IMR-90 (cell line): ENCODE results near the gene POLR3K. TPM values are rescaled to one million over a fixed set of nuclear protein-coding genes. Genes with fewer than 3 reads are reported as not detected.

Experiments
- ATAC-seq: fragments of 200-7000 bp; cut with Tn5 transposase; 2 replicates; pipeline ENCODE4 v1.9.1; 2020; ENCODE audit warnings: low read depth, mild to moderate bottlenecking, moderate library complexity
- BruUV-seq: library from RNA; stranded (reverse); fragments of 400-500 nt; replicated peaks from 2 replicates; lab custom pipeline; 2021; lab: Mats Ljungman, UMichigan
- CTCF ChIA-PET: fragments of 300-600 bp; formaldehyde crosslinking; extraction: SDS; loops from one replicate; lab custom pipeline; 2021; ENCODE audit warnings: antibody characterized with exemption; lab: Yijun Ruan, JAX
- POLR2A ChIA-PET: fragments of 300-600 bp; sonication (Branson Sonifier 250); formaldehyde crosslinking; loops from one replicate; lab custom pipeline; 2022; ENCODE audit warnings: antibody characterized with exemption; ENCODE audit not compliant: unreplicated experiment; lab: Charles Lee
- DNase-seq: peaks from one replicate; pipeline ENCODE4 v3.0.0; 2013
- H2AFZ ChIP-seq: replicated peaks from 2 replicates; pipeline ENCODE3; 2013; ENCODE audit warnings: low read length, mild to moderate bottlenecking; ENCODE audit not compliant: poor library complexity
- H2AK5ac ChIP-seq: 2 replicates; pipeline ENCODE4 v1.6.1; 2013; ENCODE audit warnings: low read depth, low read length, inconsistent platforms
- H2AK9ac ChIP-seq: replicated peaks from 2 replicates; pipeline ENCODE3; 2013; ENCODE audit warnings: mild to moderate bottlenecking, low read depth, low read length, moderate library complexity; ENCODE audit not compliant: poor library complexity
- H2BK120ac ChIP-seq: 2 replicates; pipeline ENCODE4 v1.6.1; 2013; ENCODE audit warnings: low read depth, low read length, inconsistent platforms
- H2BK15ac ChIP-seq: 3 replicates; pipeline ENCODE4 v1.6.1; 2013; ENCODE audit warnings: low read depth, low read length, inconsistent platforms
- H2BK20ac ChIP-seq: 2 replicates; pipeline ENCODE4 v1.6.1; 2013; ENCODE audit warnings: low read depth, mild to moderate bottlenecking, inconsistent platforms, low read length, moderate library complexity
- H2BK5ac ChIP-seq: 2 replicates; pipeline ENCODE4 v1.6.1; 2013; ENCODE audit warnings: mild to moderate bottlenecking, low read depth, low read length, inconsistent platforms; ENCODE audit not compliant: poor library complexity, severe bottlenecking
- H3K14ac ChIP-seq: replicated peaks from 2 replicates; pipeline ENCODE4 v1.6.1; 2013; ENCODE audit warnings: low read depth, low read length, inconsistent platforms
- H3K18ac ChIP-seq: 2 replicates; pipeline ENCODE4 v1.6.1; 2013; ENCODE audit warnings: low read depth, low read length, control low read depth
- H3K23ac ChIP-seq: 2 replicates; pipeline ENCODE4 v1.6.1; 2013; ENCODE audit warnings: low read depth, low read length, inconsistent platforms
- H3K27ac ChIP-seq: 2 replicates; pipeline ENCODE4 v1.5.1; 2013; ENCODE audit warnings: mild to moderate bottlenecking, control low read depth, low read length; ENCODE audit not compliant: insufficient read depth
- H3K27me3 ChIP-seq: 2 replicates; pipeline ENCODE4 v1.6.1; 2013; ENCODE audit warnings: low read length; ENCODE audit not compliant: control insufficient read depth, insufficient read depth
- H3K36me3 ChIP-seq: 2 replicates; pipeline ENCODE4 v1.6.1; 2013; ENCODE audit warnings: low read length, mixed read lengths; ENCODE audit not compliant: control insufficient read depth, insufficient read depth
- H3K4ac ChIP-seq: 2 replicates; pipeline ENCODE4 v1.6.1; 2013; ENCODE audit warnings: low read depth, low read length, inconsistent platforms
- H3K4me1 ChIP-seq: 2 replicates; pipeline ENCODE4 v1.6.1; 2013; ENCODE audit warnings: low read length, mixed read lengths; ENCODE audit not compliant: control insufficient read depth, insufficient read depth
- H3K4me2 ChIP-seq: 2 replicates; pipeline ENCODE4 v1.6.1; 2013; ENCODE audit warnings: low read depth, mild to moderate bottlenecking, control low read depth, low read length, moderate library complexity
- H3K4me3 ChIP-seq: 2 replicates; pipeline ENCODE4 v1.5.1; 2013; ENCODE audit warnings: low read depth, mild to moderate bottlenecking, control low read depth, low read length, moderate library complexity; ENCODE audit not compliant: insufficient read depth
- H3K56ac ChIP-seq: 2 replicates; pipeline ENCODE4 v1.6.1; 2013; ENCODE audit warnings: low read length, inconsistent platforms; ENCODE audit not compliant: insufficient read depth; ENCODE audit errors: extremely low read depth
- H3K79me1 ChIP-seq, 2 experiments: 2 replicates each; pipeline ENCODE4 v1.6.1; 2013; ENCODE audit warnings: low read length in 2 of 2, inconsistent platforms in 1 of 2, low read depth in 1 of 2
- H3K9ac ChIP-seq: 2 replicates; pipeline ENCODE4 v1.6.1; 2013; ENCODE audit warnings: low read depth, low read length, control low read depth
- H3K9me1 ChIP-seq: 2 replicates; pipeline ENCODE4 v1.6.1; 2013; ENCODE audit warnings: low read length, inconsistent platforms; ENCODE audit not compliant: insufficient read depth
- H3K9me3 ChIP-seq: 2 replicates; pipeline ENCODE4 v1.6.1; 2013; ENCODE audit warnings: low read length; ENCODE audit not compliant: control insufficient read depth, insufficient read depth
- H4K20me1 ChIP-seq: 2 replicates; pipeline ENCODE4 v1.6.1; 2013; ENCODE audit warnings: low read length, inconsistent platforms; ENCODE audit not compliant: insufficient read depth
- H4K5ac ChIP-seq: 2 replicates; pipeline ENCODE4 v1.6.1; 2013; ENCODE audit warnings: mild to moderate bottlenecking, low read depth, low read length, control low read depth
- H4K8ac ChIP-seq, 2 experiments: 2 replicates each; pipeline ENCODE4 v1.6.1; 2013; ENCODE audit warnings: low read depth in 2 of 2, low read length in 2 of 2, control low read depth in 1 of 2, inconsistent platforms in 1 of 2
- H4K91ac ChIP-seq: 2 replicates; pipeline ENCODE4 v1.6.1; 2013; ENCODE audit warnings: low read depth, low read length, inconsistent platforms; ENCODE audit not compliant: insufficient read depth
- CTCF ChIP-seq: conservative IDR thresholded peaks from 2 replicates; pipeline ENCODE4 v1.5.1; 2012; ENCODE audit warnings: mild to moderate bottlenecking, low read depth, low read length, improper control_type of control experiment
- MAFK ChIP-seq: IDR thresholded peaks from 2 replicates; pipeline ENCODE4 v1.6.1; 2012; ENCODE audit warnings: low read depth, low read length, improper control_type of control experiment
- MAZ ChIP-seq: IDR thresholded peaks from 2 replicates; pipeline ENCODE4 v1.6.1; 2012; ENCODE audit warnings: low read depth, mild to moderate bottlenecking, low read length, improper control_type of control experiment, moderate library complexity, borderline replicate concordance
- MXI1 ChIP-seq: IDR thresholded peaks from 2 replicates; pipeline ENCODE4 v1.6.1; 2012; ENCODE audit warnings: low read depth, mild to moderate bottlenecking, low read length, moderate library complexity, borderline replicate concordance
- POLR2A ChIP-seq: IDR thresholded peaks from 2 replicates; pipeline ENCODE4 v1.6.1; 2012; ENCODE audit warnings: mild to moderate bottlenecking, low read depth, low read length
- RCOR1 ChIP-seq: IDR thresholded peaks from 2 replicates; pipeline ENCODE4 v1.6.1; 2012; ENCODE audit warnings: mild to moderate bottlenecking, low read length, improper control_type of control experiment; ENCODE audit not compliant: insufficient replicate concordance
- USF2 ChIP-seq: fragments of 150-350 bp; IDR thresholded peaks from 2 replicates; pipeline ENCODE4 v1.6.1; 2017; ENCODE audit warnings: mild to moderate bottlenecking, antibody characterized with exemption, low read length, low read depth
- WGBS, 2 experiments: methylation state at CpG; one replicate each; pipeline versions ENCODE4 v1.1.5 to v1.1.7; 2013; ENCODE audit warnings: missing lambda C conversion rate in 2 of 2; ENCODE audit not compliant: insufficient read length in 1 of 2; ENCODE audit errors: extremely low coverage in 2 of 2; 5-methylcytosine and 5-hydroxymethylcytosine counted together
- dilution Hi-C: fragments of 300-500 bp; cut with HindIII; formaldehyde crosslinking; loops from one replicate; pipeline ENCODE4 v1.14.3; 2018; ENCODE audit warnings: low sequenced_read_pairs; ENCODE audit not compliant: unreplicated experiment
- in situ Hi-C: fragments of 300-500 bp; cut with MboI; formaldehyde crosslinking; loops from 3 replicates; pipeline ENCODE4 v1.14.3; 2019; ENCODE audit warnings: low sequenced_read_pairs, inconsistent platforms, mixed read lengths
- intact Hi-C: fragments of 100-400 bp; cut with micrococcal nuclease; formaldehyde crosslinking; loops from 2 replicates; pipeline ENCODE4 v1.10.0; 2022
- polyA plus RNA-seq, 3 experiments: library from polyadenylated mRNA; depleted of rRNA; stranded (reverse); fragments of >200 nt; gene quantifications; 2 replicates each; pipeline ENCODE4 v1.2.3, GENCODE V29; 2012; ENCODE audit warnings: low replicate concordance in 1 of 3
- total RNA-seq: library from RNA; depleted of rRNA; stranded (reverse); fragments of >200 nt; gene quantifications from 2 replicates; pipeline ENCODE4 v1.2.3, GENCODE V29; 2012
- TF ChIP-seq, protein P1 (sequence below): fragments of 150-350 bp; IDR thresholded peaks from 2 replicates; pipeline ENCODE4 v1.6.1; 2016; ENCODE audit warnings: low read depth, mild to moderate bottlenecking, low read length, moderate library complexity, borderline replicate concordance

Gene POLR3K
- total and polyA plus RNA-seq, 2 of the 4 experiments (the other 2 are of a cell fraction) = 9.0 to 39.5 TPM

DNA sequence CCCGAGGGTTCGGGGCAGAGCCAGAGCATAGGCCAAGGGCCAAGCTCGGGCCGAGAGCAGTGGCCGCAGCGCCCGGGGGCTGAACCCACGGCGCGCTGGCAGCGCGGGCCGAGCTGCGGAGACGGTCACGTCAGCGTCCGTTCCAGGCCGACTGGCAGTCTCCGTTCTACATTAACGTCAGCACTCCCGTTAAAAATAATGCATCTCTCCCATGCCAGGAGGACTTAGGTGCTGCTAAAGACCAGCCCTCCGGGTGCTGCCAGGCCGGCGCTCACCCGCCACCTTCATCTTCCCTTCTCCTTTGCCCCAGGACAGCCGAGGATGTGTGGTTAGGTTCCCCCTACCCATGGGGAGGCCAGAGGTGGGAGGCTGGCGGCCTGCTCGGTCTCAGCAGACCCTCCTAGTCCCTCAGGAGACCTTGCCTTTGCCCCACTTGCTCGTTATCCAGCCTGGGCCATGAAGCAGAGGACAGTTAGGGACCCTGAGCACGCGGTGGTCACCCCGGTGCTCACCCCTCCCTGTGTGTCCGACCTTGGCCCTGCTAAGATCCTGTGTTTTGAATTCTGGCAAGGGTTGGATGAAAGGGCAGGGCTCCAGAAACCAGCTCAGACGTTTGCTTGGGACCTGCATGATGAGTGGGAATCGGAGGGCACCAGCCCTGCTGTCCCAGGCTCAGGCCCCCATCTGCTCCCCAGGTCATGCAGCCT lies 25.2 kb upstream of the POLR3K start (continued):
- TF ChIP-seq RCOR1 (no peak), MAFK (no peak)

GRCh38 chr16:77807-78443 lies 24.5 kb upstream of the POLR3K start, which contains the start of gene MPG:
TSS of gene MPG (plus strand) at chr16:78225. CDS start at chr16:78310, 85 bp downstream.
- Histone ChIP-seq H4K20me1 (peaks cover 11% of the 10 kb centered on the region), H2BK15ac (peak within 1 kb of the TSS; percentile 42; the same call in 1 of the 3 replicates), H3K9me1 (peaks cover 14% of the 10 kb centered on the region), H3K4me3 (peak within 1 kb of the TSS; percentile 85), H2AK5ac (peak within 1 kb of the TSS; percentile 97), H3K56ac (peak within 1 kb of the TSS; percentile 62), H4K91ac (peak within 1 kb of the TSS; percentile 93), H3K79me1 (peaks cover 5 to 38% of the 10 kb centered on the region in 2 experiments), H3K9me3 (no peaks in the 10 kb centered on the region), H3K36me3 (peaks cover 20% of the 10 kb centered on the region), H4K5ac (peak within 1 kb of the TSS; percentile 86), H3K23ac (peak within 1 kb of the TSS; percentile 80), H2AFZ (peak within 1 kb of the TSS; percentile 82), H2BK20ac (peak within 1 kb of the TSS; percentile 55; the same call in 1 of the 2 replicates), H2AK9ac (peak within 1 kb of the TSS; percentile 98), H3K18ac (peak within 1 kb of the TSS; percentile 31), H3K14ac (peak within 1 kb of the TSS; percentile 85), H3K27me3 (no peaks in the 10 kb centered on the region), H3K9ac (peak within 1 kb of the TSS; percentile 93), H3K4ac (peak within 1 kb of the TSS; percentile 93), H3K4me2 (peak within 1 kb of the TSS; percentile 98), H3K27ac (peak within 1 kb of the TSS; percentile 98), H3K4me1 (peaks cover 39% of the 10 kb centered on the region), H4K8ac (peak within 1 kb of the TSS; percentile 92 to 95), H2BK120ac (peak within 1 kb of the TSS; percentile 72), H2BK5ac (peak within 1 kb of the TSS; percentile 94)
- CTCF ChIA-PET = no interaction called here
- in situ Hi-C loops = no loop called here
- 1% methylated on average over 60 of the region's 83 CpGs; no CpG with 5 or more reads in 1 of the 2 experiments for WGBS, 2 experiments
- ATAC-seq (peak; percentile 63), DNase-seq (peak; percentile 72)
- intact Hi-C loops = no loop called here
- TF ChIP-seq USF2 = peak; percentile 78
- TF ChIP-seq CTCF = no peak
- TF ChIP-seq MAZ = peak; percentile 91; the same call in 1 of the 2 replicates
- TF ChIP-seq MXI1 = peak; percentile 75; the same call in 1 of the 2 replicates
- TF ChIP-seq, protein P1, sequence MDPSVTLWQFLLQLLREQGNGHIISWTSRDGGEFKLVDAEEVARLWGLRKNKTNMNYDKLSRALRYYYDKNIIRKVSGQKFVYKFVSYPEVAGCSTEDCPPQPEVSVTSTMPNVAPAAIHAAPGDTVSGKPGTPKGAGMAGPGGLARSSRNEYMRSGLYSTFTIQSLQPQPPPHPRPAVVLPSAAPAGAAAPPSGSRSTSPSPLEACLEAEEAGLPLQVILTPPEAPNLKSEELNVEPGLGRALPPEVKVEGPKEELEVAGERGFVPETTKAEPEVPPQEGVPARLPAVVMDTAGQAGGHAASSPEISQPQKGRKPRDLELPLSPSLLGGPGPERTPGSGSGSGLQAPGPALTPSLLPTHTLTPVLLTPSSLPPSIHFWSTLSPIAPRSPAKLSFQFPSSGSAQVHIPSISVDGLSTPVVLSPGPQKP = no peak
- peak; percentile 81 for TF ChIP-seq POLR2A
- dilution Hi-C loops = no loop called here
- POLR2A ChIA-PET = no interaction called here
- no TSS peak for BruUV-seq
